ENCODE results near the gene PRKCA. TPM values are rescaled to one million over a fixed set of nuclear protein-coding genes. Genes with fewer than 3 reads are reported as not detected.
A peak's percentile ranks its signal among the peaks of the same experiment; 100 is the strongest.

Gene PRKCA
- total and polyA plus RNA-seq, 2 donors from 2014 or later = 8.0 to 50.8 TPM

- H3K4me1 ChIP-seq (ENCODE audit: control insufficient read depth in 2 of 3, insufficient read depth in 2 of 3, low read depth in 1 of 3, low read length in 3 of 3) = no peaks in the 10 kb centered on the region
- H3K36me3 ChIP-seq (ENCODE audit: control insufficient read depth in 2 of 3, insufficient read depth in 3 of 3, low read length in 3 of 3) = no peaks in the 10 kb centered on the region
- FAIRE-seq (no peak), DNase-seq (peak in 1 of 5 donors; percentile 16)
- H3K4me3 ChIP-seq (ENCODE audit: low read length in 3 of 3) = no peak overlapping the region
- no peak overlapping the region for H3K9ac ChIP-seq (ENCODE audit: low read length in 3 of 3)
- no peak overlapping the region for H3K27ac ChIP-seq (ENCODE audit: low read depth in 2 of 2, low read length in 2 of 2)
- no peak for TF ChIP-seq CTCF (IDR thresholded peaks at IDR 0.05; ENCODE audit: borderline replicate concordance, extremely low read depth, insufficient read depth)
- no peaks in the 10 kb centered on the region for H3K27me3 ChIP-seq (ENCODE audit: control insufficient read depth, insufficient read depth, low read length)
- no peaks in the 10 kb centered on the region for H3K9me3 ChIP-seq (ENCODE audit: control insufficient read depth in 2 of 3, insufficient read depth in 1 of 3, low read length in 3 of 3)
- intact Hi-C loops (cut with DNase I) = no loop called here
These were observed 300.4 kb downstream of the PRKCA start for GRCh38 chr17:66602659-66603384.

- Histone ChIP-seq H3K4me1 (ENCODE audit: control insufficient read depth in 2 of 3, insufficient read depth in 2 of 3, low read depth in 1 of 3, low read length in 3 of 3) (no peaks in the 10 kb centered on the region), H3K9ac (ENCODE audit: low read length in 3 of 3) (no peak overlapping the region), H3K4me3 (ENCODE audit: low read length in 3 of 3) (no peak overlapping the region), H3K9me3 (ENCODE audit: control insufficient read depth in 2 of 3, insufficient read depth in 1 of 3, low read length in 3 of 3) (no peaks in the 10 kb centered on the region), H3K27me3 (ENCODE audit: control insufficient read depth, insufficient read depth, low read length) (no peaks in the 10 kb centered on the region), H3K27ac (ENCODE audit: low read depth in 2 of 2, low read length in 2 of 2) (no peak overlapping the region), H3K36me3 (ENCODE audit: control insufficient read depth in 2 of 3, insufficient read depth in 3 of 3, low read length in 3 of 3) (no peaks in the 10 kb centered on the region)
- FAIRE-seq (no peak), DNase-seq (no peak)
- intact Hi-C loops (cut with DNase I) = no loop called here
- no peak for TF ChIP-seq CTCF (IDR thresholded peaks at IDR 0.05; ENCODE audit: borderline replicate concordance, extremely low read depth, insufficient read depth)
These were observed 302.0 kb downstream of the PRKCA start for GRCh38 chr17:66604376-66604775.

GRCh38 chr17:66605541-66605940, 303.1 kb downstream of the PRKCA start:
- Histone ChIP-seq H3K4me3 (ENCODE audit: low read length in 3 of 3) (no peak overlapping the region), H3K27ac (ENCODE audit: low read depth in 2 of 2, low read length in 2 of 2) (no peak overlapping the region), H3K4me1 (ENCODE audit: control insufficient read depth in 2 of 3, insufficient read depth in 2 of 3, low read depth in 1 of 3, low read length in 3 of 3) (no peaks in the 10 kb centered on the region), H3K9ac (ENCODE audit: low read length in 3 of 3) (no peak overlapping the region), H3K27me3 (ENCODE audit: control insufficient read depth, insufficient read depth, low read length) (no peaks in the 10 kb centered on the region), H3K9me3 (ENCODE audit: control insufficient read depth in 2 of 3, insufficient read depth in 1 of 3, low read length in 3 of 3) (no peaks in the 10 kb centered on the region), H3K36me3 (ENCODE audit: control insufficient read depth in 2 of 3, insufficient read depth in 3 of 3, low read length in 3 of 3) (no peaks in the 10 kb centered on the region)
- TF ChIP-seq CTCF (IDR thresholded peaks at IDR 0.05; ENCODE audit: borderline replicate concordance, extremely low read depth, insufficient read depth) = no peak
- DNase-seq (no peak), FAIRE-seq (no peak)
- intact Hi-C loops (cut with DNase I) = no loop called here
